Astrocyte (in vitro differentiated cells and primary cell): ENCODE results near the gene ANAPC10.

Experiments
- EZH2 ChIP-seq: IDR thresholded peaks from 2 replicates; pipeline ENCODE4 v1.6.1; 2012; ENCODE audit warnings: mild to moderate bottlenecking, low read length, inconsistent platforms; ENCODE audit not compliant: insufficient read depth
- TF ChIP-seq, protein P1 (sequence below): IDR thresholded peaks from 2 replicates; pipeline ENCODE4 v1.5.1; 2011; ENCODE audit warnings: low read depth, mild to moderate bottlenecking, inconsistent platforms, low read length, moderate library complexity; ENCODE audit not compliant: insufficient read depth

DNA sequence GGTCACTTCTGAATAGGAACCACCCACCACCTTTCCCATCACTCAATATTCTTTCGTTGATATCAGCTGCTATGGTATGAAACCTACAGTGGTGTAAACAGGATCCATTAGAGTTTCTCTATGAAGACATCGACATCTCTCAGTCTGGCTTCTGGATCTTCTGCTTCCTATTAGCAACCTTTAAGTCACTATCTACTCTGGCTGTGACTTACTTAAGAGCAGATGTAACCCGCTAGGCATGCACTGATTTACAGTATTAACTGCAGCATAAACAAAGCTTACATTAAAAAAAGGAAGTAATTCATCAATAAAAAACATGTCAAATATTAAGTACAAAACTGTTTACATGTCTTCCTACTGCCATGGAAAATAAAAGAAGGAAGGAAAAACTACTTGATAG lies 96.4 kb downstream of the ANAPC10 start:
- TF ChIP-seq, protein P1, sequence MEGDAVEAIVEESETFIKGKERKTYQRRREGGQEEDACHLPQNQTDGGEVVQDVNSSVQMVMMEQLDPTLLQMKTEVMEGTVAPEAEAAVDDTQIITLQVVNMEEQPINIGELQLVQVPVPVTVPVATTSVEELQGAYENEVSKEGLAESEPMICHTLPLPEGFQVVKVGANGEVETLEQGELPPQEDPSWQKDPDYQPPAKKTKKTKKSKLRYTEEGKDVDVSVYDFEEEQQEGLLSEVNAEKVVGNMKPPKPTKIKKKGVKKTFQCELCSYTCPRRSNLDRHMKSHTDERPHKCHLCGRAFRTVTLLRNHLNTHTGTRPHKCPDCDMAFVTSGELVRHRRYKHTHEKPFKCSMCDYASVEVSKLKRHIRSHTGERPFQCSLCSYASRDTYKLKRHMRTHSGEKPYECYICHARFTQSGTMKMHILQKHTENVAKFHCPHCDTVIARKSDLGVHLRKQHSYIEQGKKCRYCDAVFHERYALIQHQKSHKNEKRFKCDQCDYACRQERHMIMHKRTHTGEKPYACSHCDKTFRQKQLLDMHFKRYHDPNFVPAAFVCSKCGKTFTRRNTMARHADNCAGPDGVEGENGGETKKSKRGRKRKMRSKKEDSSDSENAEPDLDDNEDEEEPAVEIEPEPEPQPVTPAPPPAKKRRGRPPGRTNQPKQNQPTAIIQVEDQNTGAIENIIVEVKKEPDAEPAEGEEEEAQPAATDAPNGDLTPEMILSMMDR, result no peak
- no peak for TF ChIP-seq EZH2
